Osteoblast (primary cell): Measurements from ENCODE around the gene PIK3R3. TPM values are rescaled to one million over a fixed set of nuclear protein-coding genes. Genes with fewer than 3 reads are reported as not detected.

ENCODE experiments used
- DNase-seq: peaks from one replicate; pipeline ENCODE4 v3.0.0; 2011; ENCODE audit warnings: low spot score, mixed read lengths; ENCODE audit not compliant: insufficient read length; ENCODE audit errors: missing footprints
- H2AFZ ChIP-seq: 2 replicates; pipeline ENCODE4 v1.6.0; 2011; ENCODE audit warnings: mild to moderate bottlenecking, low read length
- H3K27ac ChIP-seq: 2 replicates; pipeline ENCODE4 v1.5.1; 2011; ENCODE audit warnings: mild to moderate bottlenecking, low read depth, low read length, moderate library complexity
- H3K27me3 ChIP-seq: 2 replicates; pipeline ENCODE4 v1.6.0; 2012; ENCODE audit warnings: mild to moderate bottlenecking, control low read depth, inconsistent platforms, low read length, moderate library complexity; ENCODE audit not compliant: insufficient read depth
- H3K36me3 ChIP-seq: 2 replicates; pipeline ENCODE4 v1.5.1; 2011; ENCODE audit warnings: mild to moderate bottlenecking, low read length, control low read depth, moderate library complexity; ENCODE audit not compliant: insufficient read depth
- H3K4me1 ChIP-seq: 2 replicates; pipeline ENCODE4 v1.5.1; 2011; ENCODE audit warnings: mild to moderate bottlenecking, low read length, control low read depth, moderate library complexity; ENCODE audit not compliant: insufficient read depth
- H3K4me2 ChIP-seq: 2 replicates; pipeline ENCODE4 v1.6.0; 2011; ENCODE audit warnings: mild to moderate bottlenecking, low read length; ENCODE audit not compliant: insufficient read depth
- H3K4me3 ChIP-seq: fragments of 200-600 bp; sonication (generic); 3 replicates; pipeline ENCODE4 v1.5.1; 2012; ENCODE audit warnings: mild to moderate bottlenecking, low read length, inconsistent platforms; ENCODE audit not compliant: insufficient read depth
- H3K79me2 ChIP-seq: 2 replicates; pipeline ENCODE4 v1.6.0; 2012; ENCODE audit warnings: mild to moderate bottlenecking, low read length, control low read depth, inconsistent platforms; ENCODE audit not compliant: insufficient read depth
- H3K9me3 ChIP-seq: 2 replicates; pipeline ENCODE4 v1.5.1; 2011; ENCODE audit warnings: low read depth, low read length, control low read depth
- H4K20me1 ChIP-seq: 2 replicates; pipeline ENCODE4 v1.6.0; 2012; ENCODE audit warnings: mild to moderate bottlenecking, low read length, control low read depth; ENCODE audit not compliant: insufficient read depth
- total RNA-seq: library from RNA; depleted of rRNA; stranded (reverse); fragments of >200 nt; gene quantifications from 2 replicates; pipeline ENCODE4 v1.2.3, GENCODE V29; 2012
- TF ChIP-seq, protein P1 (sequence below): IDR thresholded peaks from 2 replicates; pipeline ENCODE4 v1.5.1; 2011; ENCODE audit warnings: mild to moderate bottlenecking, low read depth, low read length, moderate library complexity; ENCODE audit errors: extremely low read depth

The PIK3R3 gene
- total RNA-seq, 1 donor: 4.0 TPM

DNA sequence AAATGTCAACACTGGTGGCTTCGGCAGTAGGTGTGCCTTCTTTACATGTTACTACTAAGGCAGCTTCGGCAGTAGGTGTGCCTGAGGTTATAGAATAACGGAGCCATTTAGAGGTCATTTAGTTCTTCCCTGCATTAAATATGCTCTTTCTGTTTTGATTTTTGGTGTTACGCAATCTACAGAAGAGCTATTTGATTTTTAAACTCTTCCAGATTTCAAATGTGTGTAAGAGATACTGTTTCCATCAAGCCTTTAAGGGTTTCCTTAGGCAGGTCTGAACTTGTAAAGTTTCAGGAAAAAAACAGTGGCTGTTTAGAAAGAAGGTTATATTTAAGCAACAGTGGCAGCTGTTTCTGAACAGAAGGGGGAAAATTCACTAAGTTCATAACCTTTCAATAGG lies 54.8 kb downstream of the PIK3R3 start:
- no peak for DNase-seq
- Histone ChIP-seq H3K27ac (no peak overlapping the region), H4K20me1 (no peaks in the 10 kb centered on the region), H3K4me3 (no peak overlapping the region), H3K9me3 (no peaks in the 10 kb centered on the region), H3K4me1 (no peaks in the 10 kb centered on the region), H3K27me3 (no peaks in the 10 kb centered on the region), H3K36me3 (no peaks in the 10 kb centered on the region), H3K4me2 (no peak overlapping the region), H3K79me2 (no peaks in the 10 kb centered on the region), H2AFZ (no peak overlapping the region)
- TF ChIP-seq, protein P1, sequence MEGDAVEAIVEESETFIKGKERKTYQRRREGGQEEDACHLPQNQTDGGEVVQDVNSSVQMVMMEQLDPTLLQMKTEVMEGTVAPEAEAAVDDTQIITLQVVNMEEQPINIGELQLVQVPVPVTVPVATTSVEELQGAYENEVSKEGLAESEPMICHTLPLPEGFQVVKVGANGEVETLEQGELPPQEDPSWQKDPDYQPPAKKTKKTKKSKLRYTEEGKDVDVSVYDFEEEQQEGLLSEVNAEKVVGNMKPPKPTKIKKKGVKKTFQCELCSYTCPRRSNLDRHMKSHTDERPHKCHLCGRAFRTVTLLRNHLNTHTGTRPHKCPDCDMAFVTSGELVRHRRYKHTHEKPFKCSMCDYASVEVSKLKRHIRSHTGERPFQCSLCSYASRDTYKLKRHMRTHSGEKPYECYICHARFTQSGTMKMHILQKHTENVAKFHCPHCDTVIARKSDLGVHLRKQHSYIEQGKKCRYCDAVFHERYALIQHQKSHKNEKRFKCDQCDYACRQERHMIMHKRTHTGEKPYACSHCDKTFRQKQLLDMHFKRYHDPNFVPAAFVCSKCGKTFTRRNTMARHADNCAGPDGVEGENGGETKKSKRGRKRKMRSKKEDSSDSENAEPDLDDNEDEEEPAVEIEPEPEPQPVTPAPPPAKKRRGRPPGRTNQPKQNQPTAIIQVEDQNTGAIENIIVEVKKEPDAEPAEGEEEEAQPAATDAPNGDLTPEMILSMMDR: no peak

DNA sequence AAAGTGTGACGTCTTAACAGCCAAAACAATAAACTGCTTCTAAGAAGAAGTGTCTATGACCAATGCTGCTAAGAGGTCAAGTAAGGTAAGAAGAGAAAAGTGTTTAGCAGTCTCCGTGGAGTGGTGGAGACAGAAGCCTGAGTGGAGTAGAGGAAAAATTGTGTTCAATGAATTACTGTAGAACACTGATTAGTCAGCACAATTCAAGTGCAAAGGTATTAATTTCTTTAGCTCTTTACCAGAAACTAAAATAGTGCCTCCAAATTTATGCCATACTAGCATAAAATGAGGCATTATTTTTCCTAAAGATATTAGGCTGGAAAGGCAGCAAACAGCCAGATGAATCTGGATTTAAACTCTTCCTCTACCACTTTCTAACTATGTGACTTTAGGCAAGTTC lies 56.1 kb downstream of the PIK3R3 start:
- H3K79me2 ChIP-seq: no peaks in the 10 kb centered on the region
- H3K4me2 ChIP-seq: no peak overlapping the region
- no peaks in the 10 kb centered on the region for H4K20me1 ChIP-seq

DNA sequence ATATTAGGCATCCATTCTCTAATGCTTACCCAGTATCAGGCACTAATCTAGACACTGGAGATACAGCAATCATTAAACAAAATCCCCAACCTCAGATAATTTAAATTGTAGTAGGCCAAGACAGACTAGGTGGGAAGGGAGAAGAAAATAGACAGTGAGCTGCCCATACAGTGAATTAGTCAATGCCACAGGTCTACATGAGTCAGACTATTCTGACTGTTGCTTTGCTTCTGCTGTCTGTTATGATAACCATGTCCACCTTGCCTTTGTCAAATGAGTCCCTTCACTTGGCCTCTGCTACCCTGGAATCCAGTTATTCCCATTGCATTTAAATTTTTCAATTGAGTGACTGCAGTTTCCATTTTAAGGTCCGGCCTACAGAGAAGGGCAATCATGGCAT lies 59.5 kb downstream of the PIK3R3 start:
- H3K36me3 ChIP-seq: no peaks in the 10 kb centered on the region
- H3K4me1 ChIP-seq: no peaks in the 10 kb centered on the region
- no peak overlapping the region for H3K27ac ChIP-seq
- H3K9me3 ChIP-seq: no peaks in the 10 kb centered on the region
- H3K4me3 ChIP-seq: no peak overlapping the region
- H2AFZ ChIP-seq: no peak overlapping the region
- H3K79me2 ChIP-seq: no peaks in the 10 kb centered on the region
- no peak overlapping the region for H3K4me2 ChIP-seq
- no peaks in the 10 kb centered on the region for H3K27me3 ChIP-seq
- H4K20me1 ChIP-seq: no peaks in the 10 kb centered on the region
- TF ChIP-seq, protein P1: no peak
- DNase-seq: peak; percentile 29

More for the DNA sequence above, 56.1 kb downstream of the PIK3R3 start:
- TF ChIP-seq, protein P1: no peak
- Histone ChIP-seq H3K4me1 (no peaks in the 10 kb centered on the region), H2AFZ (no peak overlapping the region), H3K9me3 (no peaks in the 10 kb centered on the region), H3K27me3 (no peaks in the 10 kb centered on the region), H3K4me3 (no peak overlapping the region), H3K27ac (no peak overlapping the region), H3K36me3 (no peaks in the 10 kb centered on the region)
- DNase-seq: no peak

DNA sequence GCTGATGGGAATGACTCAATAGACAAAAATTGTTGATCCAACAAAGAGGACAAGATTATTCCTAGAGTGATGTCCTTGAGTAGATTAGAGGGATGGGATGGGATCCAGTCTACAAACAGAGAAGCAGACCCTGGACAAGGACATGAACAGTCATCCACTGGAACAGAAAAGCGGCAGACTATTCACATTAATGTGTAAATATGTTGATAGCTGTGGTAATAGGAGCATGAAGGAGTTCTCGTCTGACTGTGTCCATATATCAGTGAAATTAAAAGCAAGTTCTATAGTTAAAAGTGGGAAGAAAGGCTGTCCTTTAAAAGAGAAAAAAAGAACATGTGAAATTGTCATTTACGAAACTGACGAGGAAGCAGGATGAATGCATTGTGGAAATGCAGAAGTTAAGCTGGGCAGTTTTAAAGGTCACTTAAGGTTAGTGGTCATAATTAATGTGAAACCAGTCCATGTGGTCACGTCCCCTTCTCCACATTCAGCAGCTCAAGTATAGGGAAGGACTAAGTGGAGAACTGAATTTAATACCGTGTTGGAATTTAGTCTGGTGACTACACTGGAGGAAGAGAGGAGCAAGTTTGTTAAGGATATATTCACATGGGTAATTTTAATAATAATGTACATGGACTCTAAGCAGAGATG lies 62.1 kb downstream of the PIK3R3 start:
- Histone ChIP-seq H3K4me1 (no peaks in the 10 kb centered on the region), H3K4me3 (no peak overlapping the region), H3K79me2 (no peaks in the 10 kb centered on the region), H3K9me3 (no peaks in the 10 kb centered on the region), H4K20me1 (no peaks in the 10 kb centered on the region), H3K27me3 (no peaks in the 10 kb centered on the region), H3K4me2 (no peak overlapping the region), H3K27ac (no peak overlapping the region), H3K36me3 (no peaks in the 10 kb centered on the region), H2AFZ (no peak overlapping the region)
- no peak for DNase-seq
- TF ChIP-seq, protein P1: no peak
